Cerebellar nuclear complex (tissue), 1 donor: ENCODE results near the gene EEFSEC.

ENCODE experiments used
- DNase-seq, 2 experiments: peaks; one replicate each; lab custom pipeline; 2025; lab: John Stamatoyannopoulos, UW

Gene EEFSEC

DNA sequence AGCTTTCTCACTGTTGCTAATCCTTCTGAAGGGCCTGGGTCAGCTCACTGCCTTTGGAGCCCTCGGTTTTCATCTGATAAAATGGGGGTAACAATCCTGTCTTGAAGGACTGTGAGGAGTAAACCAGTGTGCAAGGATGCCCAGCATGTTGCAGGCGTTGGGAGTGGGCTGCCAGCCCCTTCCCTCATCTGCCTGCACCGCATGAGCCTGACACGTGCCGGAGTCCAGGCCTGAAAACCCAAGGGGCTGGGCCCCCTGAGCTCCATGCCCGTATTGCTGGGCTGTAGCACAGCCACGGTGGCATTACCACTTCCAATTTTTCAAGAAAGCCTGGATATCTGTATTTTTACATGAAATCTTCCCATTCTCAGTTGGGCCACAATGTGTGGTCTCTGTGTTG lies 215.3 kb downstream of the EEFSEC start:
- no peak for DNase-seq

GRCh38 chr3:128369121-128369703 lies 215.9 kb downstream of the EEFSEC start:
- DNase-seq = no peak

GRCh38 chr3:128369881-128370642 lies 216.8 kb downstream of the EEFSEC start:
- DNase-seq = no peak

DNA sequence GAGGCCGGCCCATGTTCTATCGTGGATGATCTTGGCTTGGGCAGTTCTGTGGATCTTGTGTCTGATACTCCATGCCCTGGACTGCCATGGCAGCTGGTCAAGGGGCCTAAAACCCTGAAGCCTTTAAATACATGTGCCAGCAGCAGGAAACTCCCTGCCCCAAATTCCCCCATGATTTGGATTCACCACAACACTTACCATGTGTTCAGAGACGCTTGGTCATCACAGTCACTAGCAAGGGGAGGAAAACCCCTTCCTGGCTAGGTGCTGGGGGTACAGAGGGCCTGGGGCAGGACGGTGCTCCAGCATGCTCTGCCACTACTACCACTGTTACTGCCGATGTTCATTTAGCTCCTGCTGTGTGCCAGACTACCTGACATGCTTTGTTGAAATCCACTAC lies 219.0 kb downstream of the EEFSEC start:
- no peak for DNase-seq

DNA sequence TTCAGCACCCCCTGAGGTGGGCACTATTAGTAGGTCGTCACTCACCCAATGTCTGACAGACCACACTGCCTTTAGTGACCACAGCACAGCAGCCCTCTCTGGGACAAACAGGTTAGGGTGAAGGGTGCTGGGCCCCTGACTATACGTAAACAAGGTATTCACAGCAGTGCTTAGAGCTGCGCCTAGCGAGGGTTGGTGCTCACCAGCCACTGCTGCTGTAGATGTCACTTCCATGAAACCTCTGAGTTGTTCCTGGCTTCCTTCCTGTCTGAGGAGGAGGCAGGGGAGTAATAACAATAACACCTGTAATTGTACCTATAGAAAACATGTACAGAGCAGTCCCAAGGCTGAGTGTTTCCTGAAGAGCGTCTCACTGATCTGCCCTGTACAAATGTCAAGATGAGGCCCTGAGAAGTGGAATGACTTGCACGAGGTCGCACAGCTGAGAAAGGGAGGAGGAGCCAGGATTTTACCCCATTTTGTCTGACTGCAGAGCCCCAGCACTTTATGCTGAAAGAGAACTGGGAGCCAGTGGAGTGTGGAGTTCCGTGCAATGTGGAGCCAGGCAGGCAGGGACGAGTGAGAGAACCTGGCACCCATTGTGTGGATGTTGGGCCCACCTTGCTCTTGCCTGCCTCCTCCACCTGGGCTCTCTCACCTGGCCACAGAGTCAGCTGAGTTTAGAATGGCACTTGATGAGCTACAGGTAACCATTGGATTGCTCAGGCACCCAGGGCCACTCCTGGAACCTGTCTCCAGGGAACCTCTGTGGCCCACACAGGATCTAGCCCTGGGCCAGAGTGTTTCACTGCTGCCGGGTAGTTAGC lies 219.6 kb downstream of the EEFSEC start:
- no peak for DNase-seq

GRCh38 chr3:128374746-128375445 lies 221.6 kb downstream of the EEFSEC start:
- peak; percentile 35 to 45 for DNase-seq

GRCh38 chr3:128376516-128376915 lies 223.2 kb downstream of the EEFSEC start:
- no peak for DNase-seq

GRCh38 chr3:128378631-128379347 lies 225.5 kb downstream of the EEFSEC start:
- no peak for DNase-seq

GRCh38 chr3:128379367-128380160 lies 226.3 kb downstream of the EEFSEC start:
- DNase-seq = no peak

- no peak for DNase-seq
These were observed 227.0 kb downstream of the EEFSEC start for GRCh38 chr3:128380295-128380694.

GRCh38 chr3:128380719-128381118 lies 227.4 kb downstream of the EEFSEC start:
- DNase-seq = no peak

- DNase-seq = no peak
These were observed 228.3 kb downstream of the EEFSEC start for GRCh38 chr3:128381609-128382008.

DNA sequence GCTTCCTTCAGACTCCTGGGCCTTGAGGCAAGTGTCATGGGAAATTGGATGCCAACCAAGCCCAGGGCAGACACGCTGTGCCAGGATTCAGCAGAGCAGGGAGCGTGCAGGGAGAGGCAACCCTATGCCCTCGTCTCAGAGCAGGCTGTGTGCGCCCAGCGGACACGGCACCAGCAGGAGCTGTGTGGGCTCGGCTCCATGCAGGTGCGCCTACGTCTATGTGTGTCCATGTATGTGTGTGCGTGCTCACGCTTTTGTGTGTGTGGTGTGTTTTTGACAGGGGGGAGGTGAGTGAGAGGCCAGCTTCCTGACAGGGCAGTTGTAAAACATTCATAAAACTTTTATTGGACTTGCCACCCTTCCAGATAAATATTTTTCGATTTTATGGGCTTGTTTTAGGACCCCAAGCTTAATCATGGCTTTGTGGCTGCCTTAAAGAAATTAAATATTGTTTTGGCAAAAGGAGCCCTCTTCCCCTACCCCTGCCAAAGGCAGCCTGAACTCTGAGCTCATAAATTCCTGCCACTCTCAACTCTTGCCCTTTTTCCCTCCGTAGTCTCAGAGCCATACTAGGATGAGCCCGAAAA lies 229.0 kb downstream of the EEFSEC start:
- peak in 1 of 2 experiments; percentile 11 for DNase-seq

DNA sequence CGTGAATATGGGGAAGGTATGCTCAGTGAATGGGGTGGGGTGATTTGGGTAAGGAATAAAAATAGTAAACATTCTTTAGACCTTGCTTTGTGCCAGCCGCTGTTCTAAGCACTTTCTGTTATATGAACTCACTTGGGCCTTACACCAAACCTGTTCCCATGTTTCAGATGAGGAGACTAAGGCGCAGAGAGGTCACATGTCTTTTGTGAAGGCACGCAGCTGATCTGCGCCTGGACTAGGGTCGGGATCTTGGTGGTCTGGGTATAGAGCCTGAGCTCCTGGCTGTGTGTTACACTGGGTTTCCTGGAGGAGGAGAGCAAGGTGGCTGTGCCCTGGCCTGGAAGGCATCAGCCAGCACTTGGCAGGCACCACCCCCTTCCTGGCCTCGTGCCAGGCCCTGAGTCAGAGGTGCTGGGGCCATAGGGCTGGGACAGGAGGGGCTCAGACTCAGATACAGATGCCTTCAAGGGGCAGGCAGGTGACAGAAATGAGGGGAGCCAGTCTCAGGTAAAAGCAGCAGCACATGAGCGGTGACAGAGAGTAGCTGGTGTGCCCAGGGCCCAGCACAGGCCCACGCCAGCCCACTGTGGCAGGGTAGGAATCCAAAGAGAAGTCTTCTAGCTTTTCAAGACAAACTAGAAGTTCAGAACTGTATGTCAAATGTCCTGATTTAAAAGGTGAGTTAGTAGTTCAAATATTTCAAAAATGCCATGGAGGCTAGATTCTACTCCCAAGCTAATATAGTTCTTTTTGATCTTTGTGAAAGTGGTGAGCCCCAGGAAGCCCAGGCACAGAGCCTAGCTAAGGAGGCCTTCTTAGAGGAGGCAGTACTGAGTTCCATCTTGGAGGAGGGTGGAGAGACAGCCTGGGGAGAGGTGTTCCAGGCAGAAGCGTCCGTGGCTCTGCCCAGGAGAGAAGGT lies 230.3 kb downstream of the EEFSEC start:
- peak in 1 of 2 experiments; percentile 24 for DNase-seq

DNA sequence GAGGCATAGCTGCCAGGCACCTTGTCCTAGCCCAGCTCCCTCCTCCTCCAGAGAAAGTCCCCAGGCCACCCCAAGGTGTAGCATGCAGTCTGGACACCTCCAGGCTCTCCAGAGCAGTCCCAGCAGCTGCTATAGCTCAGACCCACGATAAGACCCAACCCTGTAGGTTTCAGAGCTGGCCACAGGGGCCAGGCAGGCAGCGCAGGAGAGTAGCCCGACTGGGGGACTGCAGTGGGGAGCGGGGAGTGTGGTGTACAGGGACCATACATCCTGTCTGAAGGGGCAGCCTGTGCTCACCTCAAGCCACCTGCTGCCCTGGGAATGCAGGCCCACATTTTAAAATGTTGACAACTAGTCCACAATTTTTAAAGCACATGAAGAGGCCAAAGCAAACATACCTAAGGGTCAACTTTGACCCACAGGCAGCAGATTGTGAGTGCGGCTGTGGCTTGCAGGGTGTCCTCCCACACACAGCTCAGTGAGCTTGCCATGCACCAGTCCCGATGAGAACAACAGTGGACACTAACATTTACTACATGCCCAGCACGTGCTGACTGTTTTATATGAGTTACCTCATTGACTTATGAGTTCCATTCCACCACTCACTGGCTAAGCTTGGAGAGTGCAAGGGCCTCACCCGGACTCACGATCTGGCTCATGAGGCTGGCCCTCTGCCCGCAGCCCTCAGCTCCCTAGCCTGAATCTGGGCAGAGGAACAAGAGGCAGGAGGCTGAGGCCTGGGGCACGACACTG lies 232.0 kb downstream of the EEFSEC start:
- DNase-seq = peak; percentile 9 to 44

GRCh38 chr3:128388932-128389331 lies 235.7 kb downstream of the EEFSEC start:
- no peak for DNase-seq

- no peak for DNase-seq
These were observed 237.6 kb downstream of the EEFSEC start for GRCh38 chr3:128390867-128391266.

- DNase-seq = no peak
These were observed 238.7 kb downstream of the EEFSEC start for GRCh38 chr3:128392021-128392420.
